T-helper 1 cell (primary cell): ENCODE measurements around the gene TAS2R13.

Experiments
- DNase-seq, 5 donors: peaks; one replicate each; pipeline ENCODE4 v3.0.0-alpha.2; 2012 to 2020
- total RNA-seq, 4 donors: gene quantifications; one replicate each; lab custom pipeline; 2026; lab: John Stamatoyannopoulos, UW

TAS2R13 gene
- 0 to 0.93 (median 0.52) reads per million in 4 donors for total RNA-seq

- no peak for DNase-seq
These were observed at the start of gene TAS2R13 for GRCh38 chr12:10909462-10909861. TSS of gene TAS2R13 (minus strand) at chr12:10909562. CDS start at chr12:10909298, 264 bp downstream.

GRCh38 chr12:10957741-10958140, 48.4 kb upstream of the TAS2R13 start:
- DNase-seq: no peak

GRCh38 chr12:10956085-10956484, 46.7 kb upstream of the TAS2R13 start:
- DNase-seq: no peak

GRCh38 chr12:10952645-10953044, 43.3 kb upstream of the TAS2R13 start:
- no peak for DNase-seq

GRCh38 chr12:10943167-10943566, 33.8 kb upstream of the TAS2R13 start:
- DNase-seq: no peak

- no peak for DNase-seq
These were observed 32.7 kb upstream of the TAS2R13 start for GRCh38 chr12:10941916-10942607.

GRCh38 chr12:10941369-10941768, 32.0 kb upstream of the TAS2R13 start:
- no peak for DNase-seq

GRCh38 chr12:10940389-10940788, 31.0 kb upstream of the TAS2R13 start:
- no peak for DNase-seq

GRCh38 chr12:10939163-10939562, 29.8 kb upstream of the TAS2R13 start, which contains the start of gene TAS2R14:
TSS of gene TAS2R14 (minus strand) at chr12:10939263. CDS start at chr12:10939207, 56 bp downstream.
- no peak for DNase-seq

GRCh38 chr12:10936506-10936905, 27.1 kb upstream of the TAS2R13 start:
- DNase-seq: no peak

- no peak for DNase-seq
These were observed 19.5 kb upstream of the TAS2R13 start, which contains the start of gene PRH2 for GRCh38 chr12:10928746-10929286. TSS of gene PRH2 (plus strand) at chr12:10929236. CDS start at chr12:10929274, 38 bp downstream.

- no peak for DNase-seq
These were observed 16.9 kb upstream of the TAS2R13 start for GRCh38 chr12:10926269-10926668.

- DNase-seq: no peak
These were observed 10.4 kb upstream of the TAS2R13 start for GRCh38 chr12:10919809-10920208.

- DNase-seq: no peak
These were observed 1.0 kb upstream of the TAS2R13 start for GRCh38 chr12:10910380-10910779.

- no peak for DNase-seq
These were observed 4.7 kb downstream of the TAS2R13 start for GRCh38 chr12:10904686-10905085.

GRCh38 chr12:10901427-10901826, 7.9 kb downstream of the TAS2R13 start:
- no peak for DNase-seq

GRCh38 chr12:10900972-10901371, 8.4 kb downstream of the TAS2R13 start:
- DNase-seq: no peak

- DNase-seq: no peak
These were observed 8.8 kb downstream of the TAS2R13 start for GRCh38 chr12:10900530-10900929.

GRCh38 chr12:10896854-10897253, 12.5 kb downstream of the TAS2R13 start:
- no peak for DNase-seq

GRCh38 chr12:10891937-10892336, 17.4 kb downstream of the TAS2R13 start:
- DNase-seq: no peak

- DNase-seq: no peak
These were observed 20.1 kb downstream of the TAS2R13 start for GRCh38 chr12:10889226-10889625.

GRCh38 chr12:10884086-10884725, 25.2 kb downstream of the TAS2R13 start, which contains the start of gene PRH1:
TSS of gene PRH1 (minus strand) at chr12:10884255. CDS start at chr12:10884217, 38 bp downstream.
- DNase-seq: no peak

GRCh38 chr12:10873378-10873777, 36.0 kb downstream of the TAS2R13 start:
- no peak for DNase-seq

GRCh38 chr12:10867381-10867780, 42.0 kb downstream of the TAS2R13 start:
- DNase-seq: no peak
